Subcutaneous abdominal adipose tissue (tissue), 5 donors: ENCODE measurements around the gene ZFPL1.

Experiments used
- H3K27ac ChIP-seq: one replicate; pipeline ENCODE4 v1.7.0; 2013; ENCODE audit warnings: low read depth, mild to moderate bottlenecking, inconsistent platforms, low read length, moderate library complexity
- H3K27me3 ChIP-seq, 5 donors: one replicate each; pipeline ENCODE4 v1.7.0; 2013; ENCODE audit warnings: low read length in 5 of 5, inconsistent platforms in 1 of 5; ENCODE audit not compliant: control insufficient read depth in 5 of 5, insufficient read depth in 4 of 5
- H3K36me3 ChIP-seq, 5 donors: one replicate each; pipeline ENCODE4 v1.7.0; 2013; ENCODE audit warnings: low read length in 5 of 5; ENCODE audit not compliant: control insufficient read depth in 5 of 5, insufficient read depth in 5 of 5
- H3K4me1 ChIP-seq, 5 donors: one replicate each; pipeline ENCODE4 v1.7.0; 2013; ENCODE audit warnings: low read length in 5 of 5, mild to moderate bottlenecking in 3 of 5, moderate library complexity in 1 of 5; ENCODE audit not compliant: control insufficient read depth in 5 of 5, insufficient read depth in 5 of 5
- H3K4me3 ChIP-seq, 5 donors: one replicate each; pipeline ENCODE4 v1.7.0; 2013; ENCODE audit warnings: low read length in 5 of 5, low read depth in 1 of 5
- H3K9ac ChIP-seq, 5 donors: one replicate each; pipeline ENCODE4 v1.7.0; 2013; ENCODE audit warnings: low read length in 5 of 5, mild to moderate bottlenecking in 4 of 5, moderate library complexity in 3 of 5
- H3K9me3 ChIP-seq, 5 donors: one replicate each; pipeline ENCODE4 v1.7.0; 2013; ENCODE audit warnings: low read length in 5 of 5; ENCODE audit not compliant: control insufficient read depth in 5 of 5
- donor health status: healthy.
- donor health status: healthy.
- donor health status: healthy.
- donor health status: healthy.
- donor health status: healthy.

ZFPL1 gene

GRCh38 chr11:65045728-65046127 lies 38.3 kb upstream of the ZFPL1 start:
- Histone ChIP-seq H3K9me3 (no peaks in the 10 kb centered on the region), H3K9ac (no peak overlapping the region), H3K4me1 (peaks cover 0 to 46% (median 38%) of the 10 kb centered on the region in 5 donors)

GRCh38 chr11:65047581-65048422 lies 36.2 kb upstream of the ZFPL1 start:
- peak overlapping the region in 4 of 5 donors; percentile 38 to 77 (median 56) for H3K9ac ChIP-seq
- peak overlapping the region; percentile 42 to 71 (median 66) for H3K4me3 ChIP-seq
- peaks cover 0 to 4% (median 0%) of the 10 kb centered on the region in 5 donors for H3K27me3 ChIP-seq
- no peak overlapping the region for H3K27ac ChIP-seq
- peaks cover 0 to 32% (median 31%) of the 10 kb centered on the region in 5 donors for H3K4me1 ChIP-seq
- peaks cover 0 to 22% (median 16%) of the 10 kb centered on the region in 5 donors for H3K36me3 ChIP-seq
- H3K9me3 ChIP-seq, result no peaks in the 10 kb centered on the region

More at GRCh38 chr11:65045728-65046127, 38.3 kb upstream of the ZFPL1 start:
- Histone ChIP-seq H3K27me3 (no peaks in the 10 kb centered on the region), H3K4me3 (no peak overlapping the region), H3K36me3 (peaks cover 0 to 22% (median 16%) of the 10 kb centered on the region in 5 donors), H3K27ac (no peak overlapping the region)

- H3K4me1 ChIP-seq, result peaks cover 0 to 15% (median 15%) of the 10 kb centered on the region in 5 donors
- peaks cover 0 to 9% (median 0%) of the 10 kb centered on the region in 5 donors for H3K27me3 ChIP-seq
- no peaks in the 10 kb centered on the region for H3K36me3 ChIP-seq
- H3K9me3 ChIP-seq, result no peaks in the 10 kb centered on the region
- H3K9ac ChIP-seq, result no peak overlapping the region
- no peak overlapping the region for H3K27ac ChIP-seq
- no peak overlapping the region for H3K4me3 ChIP-seq
These were observed 32.6 kb upstream of the ZFPL1 start for GRCh38 chr11:65051398-65051858.

GRCh38 chr11:65053827-65054508 lies 30.1 kb upstream of the ZFPL1 start:
- Histone ChIP-seq H3K27me3 (peaks cover 0 to 12% (median 3%) of the 10 kb centered on the region in 5 donors), H3K4me3 (no peak overlapping the region), H3K4me1 (no peaks in the 10 kb centered on the region), H3K36me3 (no peaks in the 10 kb centered on the region), H3K9me3 (no peaks in the 10 kb centered on the region), H3K9ac (no peak overlapping the region), H3K27ac (no peak overlapping the region)

GRCh38 chr11:65055538-65055937 lies 28.5 kb upstream of the ZFPL1 start:
- no peaks in the 10 kb centered on the region for H3K4me1 ChIP-seq
- no peak overlapping the region for H3K27ac ChIP-seq
- H3K36me3 ChIP-seq, result no peaks in the 10 kb centered on the region
- H3K27me3 ChIP-seq, result peaks cover 0 to 17% (median 3%) of the 10 kb centered on the region in 5 donors
- no peak overlapping the region for H3K9ac ChIP-seq
- H3K9me3 ChIP-seq, result no peaks in the 10 kb centered on the region
- H3K4me3 ChIP-seq, result no peak overlapping the region

- no peak overlapping the region for H3K9ac ChIP-seq
- H3K4me3 ChIP-seq, result no peak overlapping the region
- no peak overlapping the region for H3K27ac ChIP-seq
- H3K36me3 ChIP-seq, result no peaks in the 10 kb centered on the region
- H3K4me1 ChIP-seq, result no peaks in the 10 kb centered on the region
- no peaks in the 10 kb centered on the region for H3K9me3 ChIP-seq
- H3K27me3 ChIP-seq, result peaks cover 0 to 17% (median 3%) of the 10 kb centered on the region in 5 donors
These were observed 27.0 kb upstream of the ZFPL1 start for GRCh38 chr11:65056999-65057398.

- Histone ChIP-seq H3K4me1 (no peaks in the 10 kb centered on the region), H3K27me3 (peaks cover 0 to 16% (median 3%) of the 10 kb centered on the region in 5 donors), H3K36me3 (no peaks in the 10 kb centered on the region), H3K9me3 (no peaks in the 10 kb centered on the region), H3K4me3 (no peak overlapping the region), H3K27ac (no peak overlapping the region), H3K9ac (no peak overlapping the region)
These were observed 26.5 kb upstream of the ZFPL1 start for GRCh38 chr11:65057526-65057925.

- Histone ChIP-seq H3K9me3 (no peaks in the 10 kb centered on the region), H3K4me1 (no peaks in the 10 kb centered on the region), H3K4me3 (no peak overlapping the region), H3K9ac (no peak overlapping the region), H3K27me3 (peaks cover 0 to 11% (median 3%) of the 10 kb centered on the region in 5 donors), H3K27ac (no peak overlapping the region), H3K36me3 (no peaks in the 10 kb centered on the region)
These were observed 26.0 kb upstream of the ZFPL1 start for GRCh38 chr11:65058012-65058411.

GRCh38 chr11:65058419-65059054 lies 25.5 kb upstream of the ZFPL1 start, which contains the start of gene NAALADL1:
NAALADL1 (minus strand) TSS chr11:65058553; CDS start chr11:65058521, 32 bp downstream.
- H3K27ac ChIP-seq, result no peak within 1 kb of the TSS

More at GRCh38 chr11:65058419-65059054, 25.5 kb upstream of the ZFPL1 start, which contains the start of gene NAALADL1:
- Histone ChIP-seq H3K9ac (no peak within 1 kb of the TSS), H3K36me3 (no peaks in the 10 kb centered on the region), H3K9me3 (no peaks in the 10 kb centered on the region), H3K27me3 (peaks cover 0 to 10% (median 2%) of the 10 kb centered on the region in 5 donors), H3K4me1 (no peaks in the 10 kb centered on the region), H3K4me3 (no peak within 1 kb of the TSS)
